ENCODE measurements around the gene GPX6. TPM values are rescaled to one million over a fixed set of nuclear protein-coding genes. Genes with fewer than 3 reads are reported as not detected.

GPX6 gene
- total RNA-seq, 2 donors from 2014 or later = not detected

GRCh38 chr6:28555136-28555535 is 39.5 kb upstream of the GPX6 start:
- no peaks in the 10 kb centered on the region for H3K36me3 ChIP-seq (ENCODE audit: control insufficient read depth, insufficient read depth, low read length)
- peaks cover 13% of the 10 kb centered on the region for H3K4me1 Mint-ChIP-seq

GRCh38 chr6:28553986-28554881 is 38.6 kb upstream of the GPX6 start:
- Histone ChIP-seq H3K9me3 (ENCODE audit: control insufficient read depth, low read length) (no peaks in the 10 kb centered on the region), H3K27ac (ENCODE audit: low read depth, low read length) (no peak overlapping the region), H3K36me3 (ENCODE audit: control insufficient read depth, insufficient read depth, low read length) (no peaks in the 10 kb centered on the region), H3K27me3 (ENCODE audit: control insufficient read depth, insufficient read depth, low read length, poor library complexity, severe bottlenecking) (peaks cover 29% of the 10 kb centered on the region), H3K4me3 (ENCODE audit: low read length) (no peak overlapping the region), H3K9ac (ENCODE audit: extremely low read depth, low read length, poor library complexity, severe bottlenecking) (no peak overlapping the region), H3K4me1 (ENCODE audit: control insufficient read depth, insufficient read depth, low read length) (peaks cover 5% of the 10 kb centered on the region)
- Mint-ChIP-seq H3K9me3 (no peaks in the 10 kb centered on the region), H3K27ac (no peak overlapping the region), H3K4me1 (peaks cover 13% of the 10 kb centered on the region), H3K36me3 (ENCODE audit: low read depth) (no peaks in the 10 kb centered on the region), H3K27me3 (ENCODE audit: insufficient read depth) (peaks cover 74% of the 10 kb centered on the region), H3K4me3 (peak overlapping the region; percentile 36)
- WGBS, 2 experiments (ENCODE audit: insufficient coverage in 1 of 2, insufficient read length in 1 of 2) = 79 to 80% methylated on average over 22 to 25 of the region's 25 CpGs
- DNase-seq = no peak
- TF ChIP-seq CTCF (conservative IDR thresholded peaks at IDR 0.05) = no peak

More at GRCh38 chr6:28555136-28555535, 39.5 kb upstream of the GPX6 start:
- Mint-ChIP-seq H3K9me3 (no peaks in the 10 kb centered on the region), H3K4me3 (no peak overlapping the region), H3K36me3 (ENCODE audit: low read depth) (no peaks in the 10 kb centered on the region), H3K27ac (no peak overlapping the region), H3K27me3 (ENCODE audit: insufficient read depth) (peaks cover 77% of the 10 kb centered on the region)
- no peak for TF ChIP-seq CTCF (conservative IDR thresholded peaks at IDR 0.05)
- Histone ChIP-seq H3K9ac (ENCODE audit: extremely low read depth, low read length, poor library complexity, severe bottlenecking) (no peak overlapping the region), H3K27ac (ENCODE audit: low read depth, low read length) (no peak overlapping the region), H3K4me1 (ENCODE audit: control insufficient read depth, insufficient read depth, low read length) (peaks cover 5% of the 10 kb centered on the region), H3K4me3 (ENCODE audit: low read length) (no peak overlapping the region), H3K9me3 (ENCODE audit: control insufficient read depth, low read length) (no peaks in the 10 kb centered on the region), H3K27me3 (ENCODE audit: control insufficient read depth, insufficient read depth, low read length, poor library complexity, severe bottlenecking) (peaks cover 39% of the 10 kb centered on the region)
- 40 to 58% methylated on average over 1 to 2 of the region's 2 CpGs for WGBS, 2 experiments (ENCODE audit: insufficient coverage in 1 of 2, insufficient read length in 1 of 2)
- DNase-seq = no peak

GRCh38 chr6:28553384-28553985 is 37.9 kb upstream of the GPX6 start:
- peaks cover 73% of the 10 kb centered on the region for H3K27me3 Mint-ChIP-seq (ENCODE audit: insufficient read depth)

More at GRCh38 chr6:28553384-28553985, 37.9 kb upstream of the GPX6 start:
- Mint-ChIP-seq H3K27ac (no peak overlapping the region), H3K36me3 (ENCODE audit: low read depth) (no peaks in the 10 kb centered on the region), H3K9me3 (no peaks in the 10 kb centered on the region), H3K4me1 (peaks cover 13% of the 10 kb centered on the region), H3K4me3 (peak overlapping the region; percentile 36)
- Histone ChIP-seq H3K9me3 (ENCODE audit: control insufficient read depth, low read length) (no peaks in the 10 kb centered on the region), H3K4me1 (ENCODE audit: control insufficient read depth, insufficient read depth, low read length) (peaks cover 5% of the 10 kb centered on the region), H3K27me3 (ENCODE audit: control insufficient read depth, insufficient read depth, low read length, poor library complexity, severe bottlenecking) (peaks cover 29% of the 10 kb centered on the region), H3K27ac (ENCODE audit: low read depth, low read length) (no peak overlapping the region), H3K36me3 (ENCODE audit: control insufficient read depth, insufficient read depth, low read length) (no peaks in the 10 kb centered on the region), H3K9ac (ENCODE audit: extremely low read depth, low read length, poor library complexity, severe bottlenecking) (no peak overlapping the region), H3K4me3 (ENCODE audit: low read length) (no peak overlapping the region)
- WGBS, 2 experiments (ENCODE audit: insufficient coverage in 1 of 2, insufficient read length in 1 of 2) = 84 to 86% methylated on average over 8 of the region's 8 CpGs
- no peak for TF ChIP-seq CTCF (conservative IDR thresholded peaks at IDR 0.05)
- no peak for DNase-seq

Data from endodermal cell (in vitro differentiated cells).